ENCODE results near the gene FLACC1.

- no peak for TF ChIP-seq CTCF (IDR thresholded peaks at IDR 0.05; ENCODE audit: low read length)
- no peak for TF ChIP-seq EZH2 (optimal IDR thresholded peaks at IDR 0.05; ENCODE audit: low read depth, low read length)
These were observed 47.6 kb upstream of the FLACC1 start for GRCh38 chr2:201404699-201405280.

All from MM.1S (cell line).